22Rv1 (cell line): ENCODE results near the gene ZNF414.

Experiments
- H3K27ac ChIP-seq: fragments of 450-650 bp; 2 replicates; pipeline ENCODE4 v1.5.1; 2017
- CTCF ChIP-seq: fragments of 450-650 bp; IDR thresholded peaks from 2 replicates; pipeline ENCODE4 v1.5.1; 2017; ENCODE audit warnings: mild to moderate bottlenecking
- ZFX ChIP-seq: fragments of 450-650 bp; IDR thresholded peaks from 2 replicates; pipeline ENCODE4 v1.6.1; 2017; ENCODE audit warnings: antibody characterized with exemption, borderline replicate concordance

The ZNF414 gene

GRCh38 chr19:8489561-8490394, 24.2 kb downstream of the ZNF414 start:
- no peak for TF ChIP-seq ZFX
- TF ChIP-seq CTCF, result no peak
- no peak overlapping the region for H3K27ac ChIP-seq

DNA sequence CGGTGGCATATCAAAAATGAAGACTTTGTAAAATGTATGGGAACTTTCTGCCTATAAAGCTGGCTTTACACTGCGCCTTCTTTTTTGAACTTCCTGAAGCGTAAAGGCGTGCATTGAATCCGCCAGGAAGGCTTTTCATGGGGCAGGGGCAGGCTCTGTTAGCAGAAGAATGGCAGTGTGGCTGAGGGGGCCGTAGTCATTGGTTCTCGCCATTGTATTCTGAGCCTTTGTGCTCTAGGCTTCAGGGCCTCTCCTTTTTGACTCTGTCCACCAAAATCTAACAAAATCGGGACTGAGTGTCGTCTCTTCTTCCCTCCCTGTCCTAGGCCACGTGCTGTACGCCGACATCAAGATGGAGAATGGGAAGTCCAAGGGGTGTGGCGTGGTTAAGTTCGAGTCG, 25.6 kb downstream of the ZNF414 start:
- no peak overlapping the region for H3K27ac ChIP-seq
- TF ChIP-seq ZFX (no peak), CTCF (no peak)

- TF ChIP-seq ZFX, result no peak
- no peak for TF ChIP-seq CTCF
- H3K27ac ChIP-seq, result no peak overlapping the region
Measured at GRCh38 chr19:8487137-8487851, 26.7 kb downstream of the ZNF414 start.

- H3K27ac ChIP-seq, result no peak overlapping the region
- TF ChIP-seq CTCF (no peak), ZFX (no peak)
Measured at GRCh38 chr19:8486661-8487136, 27.3 kb downstream of the ZNF414 start.

DNA sequence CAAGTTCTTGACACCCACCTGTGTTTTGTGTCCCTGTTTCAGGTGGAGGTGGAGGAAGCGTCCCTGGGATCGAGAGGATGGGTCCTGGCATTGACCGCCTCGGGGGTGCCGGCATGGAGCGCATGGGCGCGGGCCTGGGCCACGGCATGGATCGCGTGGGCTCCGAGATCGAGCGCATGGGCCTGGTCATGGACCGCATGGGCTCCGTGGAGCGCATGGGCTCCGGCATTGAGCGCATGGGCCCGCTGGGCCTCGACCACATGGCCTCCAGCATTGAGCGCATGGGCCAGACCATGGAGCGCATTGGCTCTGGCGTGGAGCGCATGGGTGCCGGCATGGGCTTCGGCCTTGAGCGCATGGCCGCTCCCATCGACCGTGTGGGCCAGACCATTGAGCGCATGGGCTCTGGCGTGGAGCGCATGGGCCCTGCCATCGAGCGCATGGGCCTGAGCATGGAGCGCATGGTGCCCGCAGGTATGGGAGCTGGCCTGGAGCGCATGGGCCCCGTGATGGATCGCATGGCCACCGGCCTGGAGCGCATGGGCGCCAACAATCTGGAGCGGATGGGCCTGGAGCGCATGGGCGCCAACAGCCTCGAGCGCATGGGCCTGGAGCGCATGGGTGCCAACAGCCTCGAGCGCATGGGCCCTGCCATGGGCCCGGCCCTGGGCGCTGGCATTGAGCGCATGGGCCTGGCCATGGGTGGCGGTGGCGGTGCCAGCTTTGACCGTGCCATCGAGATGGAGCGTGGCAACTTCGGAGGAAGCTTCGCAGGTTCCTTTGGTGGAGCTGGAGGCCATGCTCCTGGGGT, 28.2 kb downstream of the ZNF414 start:
- no peak for TF ChIP-seq CTCF
- TF ChIP-seq ZFX, result no peak
- H3K27ac ChIP-seq, result no peak overlapping the region

DNA sequence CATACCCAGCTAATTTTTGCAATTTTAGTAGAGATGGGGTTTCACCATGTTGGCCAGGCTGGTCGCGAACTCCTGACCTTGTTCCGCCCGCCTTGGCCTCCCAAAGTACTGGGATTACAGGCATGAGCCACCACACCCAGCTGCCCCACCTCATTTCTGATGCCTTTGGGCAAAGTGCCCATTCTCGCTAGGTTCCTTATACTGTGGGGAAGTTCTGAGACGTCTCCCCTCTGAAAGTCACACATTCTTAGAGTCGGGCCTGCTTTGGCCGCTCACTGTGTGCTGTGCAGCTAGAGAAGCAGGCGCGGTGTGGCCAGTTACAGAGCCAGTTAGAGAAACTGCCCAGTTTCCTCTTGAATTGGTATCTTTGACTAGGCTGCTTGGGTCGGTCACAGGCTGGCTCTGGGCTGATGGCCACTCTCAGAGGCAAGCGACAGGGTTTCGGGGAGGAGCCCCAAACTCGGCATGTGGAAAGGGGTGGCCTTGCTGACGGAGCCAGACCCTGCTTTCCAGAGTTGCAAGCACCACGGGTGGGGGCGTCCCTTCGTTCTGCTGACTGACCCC, 29.6 kb downstream of the ZNF414 start:
- no peak overlapping the region for H3K27ac ChIP-seq
- TF ChIP-seq ZFX (no peak), CTCF (no peak)
